K562 (cell line): ENCODE data around the gene TTC16. TPM values are rescaled to one million over a fixed set of nuclear protein-coding genes. Genes with fewer than 3 reads are reported as not detected.

Experiments
- ARID2 ChIP-seq: fragments of 450-650 bp; IDR thresholded peaks from 2 replicates; pipeline ENCODE4 v1.6.1; 2017; ENCODE audit warnings: antibody characterized with exemption, mild to moderate bottlenecking
- ATF7 ChIP-seq: fragments of 450-650 bp; IDR thresholded peaks from 2 replicates; pipeline ENCODE4 v1.7.1; 2014; ENCODE audit warnings: mild to moderate bottlenecking, moderate library complexity
- BRCA1 ChIP-seq, 2 experiments: fragments of 450-650 bp in 1 of 2; sonication (generic) in 1 of 2; formaldehyde crosslinking in 1 of 2; IDR thresholded peaks; 2 replicates each; pipeline versions ENCODE4 v1.5.0 to v1.6.1; 2017 to 2020; ENCODE audit warnings: mild to moderate bottlenecking in 1 of 2, missing genetic modification reagents in 1 of 2
- CHD2 ChIP-seq: IDR thresholded peaks from 2 replicates; pipeline ENCODE4 v1.6.1; 2011; ENCODE audit warnings: low read depth, low read length
- CREB1 ChIP-seq, 2 experiments: sonication (generic) in 1 of 2; formaldehyde crosslinking in 1 of 2; IDR thresholded peaks; 2 replicates each; pipeline versions ENCODE4 v1.6.1 to v1.8.0; 2012 to 2022; ENCODE audit warnings: inconsistent platforms in 1 of 2, mild to moderate bottlenecking in 1 of 2, missing genetic modification reagents in 1 of 2, moderate library complexity in 1 of 2
- HIVEP1 ChIP-seq: fragments of 250-450 bp; sonication (Bioruptor Pico); IDR thresholded peaks from 2 replicates; pipeline ENCODE4 v1.4.0; 2020; ENCODE audit warnings: mild to moderate bottlenecking
- KDM5B ChIP-seq: fragments of 200-600 bp; sonication (generic); IDR thresholded peaks from 2 replicates; pipeline ENCODE4 v1.6.1; 2012; ENCODE audit warnings: low read depth, mild to moderate bottlenecking, moderate library complexity, low read length, control low read depth, inconsistent platforms; ENCODE audit not compliant: insufficient replicate concordance
- NFXL1 ChIP-seq: fragments of 450-650 bp; formaldehyde crosslinking; IDR thresholded peaks from 2 replicates; pipeline ENCODE4 v1.4.0; 2021; ENCODE audit warnings: mild to moderate bottlenecking
- NR2C2 ChIP-seq, 2 experiments: fragments of 200-800 bp in 1 of 2; sonication (Bioruptor generic) in 1 of 2; sonication (generic) in 1 of 2; formaldehyde crosslinking in 1 of 2; IDR thresholded peaks; 2 replicates each; pipeline versions ENCODE4 v1.6.1 to v1.8.0; 2016 to 2022; ENCODE audit warnings: mild to moderate bottlenecking in 1 of 2, missing compliant biosample characterization in 1 of 2, missing genetic modification characterization in 1 of 2, missing genetic modification reagents in 1 of 2
- PML ChIP-seq: IDR thresholded peaks from 2 replicates; pipeline ENCODE4 v1.6.1; 2012; ENCODE audit warnings: low read length, inconsistent platforms
- RBBP5 ChIP-seq: fragments of 200-600 bp; sonication (generic); IDR thresholded peaks from 2 replicates; pipeline ENCODE4 v1.6.1; 2012; ENCODE audit warnings: borderline replicate concordance, mild to moderate bottlenecking, low read length, control low read depth, inconsistent platforms; ENCODE audit not compliant: insufficient read depth, poor library complexity, severe bottlenecking
- RFX1 ChIP-seq: fragments of 450-650 bp; IDR thresholded peaks from 2 replicates; pipeline ENCODE4 v1.6.1; 2016; ENCODE audit warnings: mild to moderate bottlenecking, moderate library complexity
- SAP30 ChIP-seq: fragments of 200-600 bp; sonication (generic); IDR thresholded peaks from 2 replicates; pipeline ENCODE4 v1.6.1; 2012; ENCODE audit warnings: borderline replicate concordance, low read depth, mild to moderate bottlenecking, moderate library complexity, low read length, control low read depth, inconsistent platforms; ENCODE audit not compliant: insufficient read depth, poor library complexity, severe bottlenecking
- SIN3B ChIP-seq: fragments of 450-650 bp; IDR thresholded peaks from 2 replicates; pipeline ENCODE4 v1.6.1; 2017; ENCODE audit warnings: low read depth, mild to moderate bottlenecking, moderate library complexity
- STAG1 ChIP-seq: sonication (generic); formaldehyde crosslinking; IDR thresholded peaks from 2 replicates; pipeline ENCODE4 v1.5.0; 2020; ENCODE audit warnings: missing genetic modification reagents, borderline replicate concordance
- SUPT5H ChIP-seq: fragments of 450-650 bp; IDR thresholded peaks from 2 replicates; pipeline ENCODE4 v1.6.1; 2016
- TOE1 ChIP-seq, 2 experiments: fragments of 450-650 bp in 1 of 2; sonication (generic) in 1 of 2; formaldehyde crosslinking in 1 of 2; IDR thresholded peaks; 2 replicates each; pipeline versions ENCODE4 v1.7.1 to v1.8.0; 2016 to 2022; ENCODE audit warnings: borderline replicate concordance in 2 of 2, mild to moderate bottlenecking in 2 of 2, antibody characterized with exemption in 1 of 2, inconsistent platforms in 1 of 2, low read depth in 1 of 2, missing genetic modification reagents in 1 of 2, moderate library complexity in 1 of 2
- ZNF175 ChIP-seq: fragments of 200-800 bp; sonication (Bioruptor generic); IDR thresholded peaks from 2 replicates; pipeline ENCODE4 v1.6.1; 2016; ENCODE audit warnings: low read depth, mild to moderate bottlenecking, missing genetic modification characterization, missing compliant biosample characterization
- ZNF778 ChIP-seq: fragments of 450-650 bp; formaldehyde crosslinking; IDR thresholded peaks from 2 replicates; pipeline ENCODE4 v1.4.0; 2020; ENCODE audit warnings: mild to moderate bottlenecking, moderate library complexity
- polyA plus RNA-seq, 8 experiments: library from polyadenylated mRNA; depleted of rRNA in 4 of 8; stranded (reverse) in 5 of 8; unstranded in 3 of 8; fragments of >200 nt; fragmentation: Nextera tagmentation in 2 of 8; fragmentation: Illumina TruSeq in 1 of 8; extraction: Ambion mirVana in 2 of 8; extraction: Trizol in 1 of 8; gene quantifications; 2 replicates each; pipeline versions ENCODE4 v1.2.1 to v1.2.3, GENCODE V29; 2011 to 2014; ENCODE audit warnings: inconsistent platforms in 1 of 8, missing spikeins in 1 of 8
- total RNA-seq, 7 experiments: library from RNA; depleted of rRNA in 6 of 7; stranded (reverse); fragments of >200 nt in 6 of 7; fragmentation: Illumina TruSeq in 2 of 7; extraction: Trizol in 2 of 7; gene quantifications; 2 replicates each; pipeline versions ENCODE4 v1.2.1 to v1.2.3, GENCODE V29; 2011 to 2021; ENCODE audit warnings: low replicate concordance in 1 of 7
- TF ChIP-seq, protein P1 (sequence below): fragments of 450-650 bp; IDR thresholded peaks from 2 replicates; pipeline ENCODE4 v1.6.1; 2016; ENCODE audit warnings: missing biosample characterization, missing genetic modification characterization

The TTC16 gene
- total and polyA plus RNA-seq, 9 of the 15 experiments (the other 6 are each of a cell fraction or from before 2014, with no cell fraction given), result 0.11 TPM; not detected in 8

DNA sequence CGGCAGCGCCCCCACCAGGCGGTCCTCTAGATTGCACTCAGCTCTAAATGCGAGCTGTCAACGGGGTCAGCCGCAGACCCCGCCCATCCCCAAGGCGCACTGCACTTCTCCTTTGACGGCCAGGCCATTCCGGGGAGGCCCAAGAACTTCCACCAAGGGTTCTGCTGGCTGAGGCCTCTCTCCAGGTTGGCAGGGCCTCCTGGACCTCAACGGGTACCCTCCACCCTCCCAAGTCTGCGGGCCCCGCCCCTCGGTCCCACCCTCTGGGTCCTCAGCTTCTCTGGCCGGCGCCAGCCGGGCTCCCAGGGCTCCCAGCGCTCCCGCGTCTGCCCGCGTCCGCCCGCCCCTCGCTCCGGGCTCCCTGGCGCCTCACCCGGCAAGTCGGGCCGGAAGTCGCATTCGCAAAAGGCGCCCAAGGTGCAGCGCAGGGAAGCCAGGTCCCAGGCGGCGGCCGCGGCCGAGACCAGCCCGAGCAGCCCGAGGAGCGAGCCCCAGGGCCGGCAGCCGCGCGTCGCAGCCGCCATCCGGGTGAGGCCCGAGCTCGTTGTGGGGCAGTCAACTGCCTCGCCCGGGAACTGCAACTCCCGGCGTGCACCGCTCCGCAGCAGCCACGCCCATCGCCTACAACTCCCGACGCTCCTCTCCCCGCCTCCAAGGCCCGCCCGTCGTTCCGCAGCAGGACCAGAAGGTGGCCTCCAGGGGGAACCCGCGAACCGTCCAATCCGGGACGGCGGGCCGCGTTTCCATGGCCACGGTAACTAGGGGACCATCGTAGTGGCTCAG, 19.1 kb downstream of the TTC16 start, which contains the start of gene TOR2A (continued):
- TF ChIP-seq SAP30 (peak; percentile 79), NR2C2 (CRISPR knock-in tag; IDR thresholded peaks at IDR 0.05) (peak; percentile 65; the same call in 1 of the 2 replicates), NR2C2 (tag; IDR thresholded peaks at IDR 0.05) (peak; percentile 85; the same call in 1 of the 2 replicates), RBBP5 (peak; percentile 30), NFXL1 (no peak), HIVEP1 (CRISPR knock-in tag) (no peak), SIN3B (peak; percentile 69), CHD2 (peak; percentile 42), BRCA1 (IDR thresholded peaks at IDR 0.05) (no peak), BRCA1 (CRISPR knock-in tag; IDR thresholded peaks at IDR 0.05) (peak; percentile 67; the same call in 1 of the 2 replicates), ZNF175 (peak; percentile 81), PML (peak; percentile 66; the same call in 1 of the 2 replicates), TOE1 (IDR thresholded peaks at IDR 0.05; ENCODE audit: borderline replicate concordance) (peak; percentile 70; the same call in 1 of the 2 replicates), TOE1 (CRISPR knock-in tag; IDR thresholded peaks at IDR 0.05; ENCODE audit: borderline replicate concordance, low read depth) (no peak), ARID2 (peak; percentile 93), RFX1 (peak; percentile 99), ATF7 (peak; percentile 73), STAG1 (peak; percentile 95), SUPT5H (peak; percentile 50; the same call in 1 of the 2 replicates), ZNF778 (CRISPR knock-in tag) (no peak), KDM5B (peak; percentile 92), CREB1 (IDR thresholded peaks at IDR 0.05) (peak; percentile 78; the same call in 1 of the 2 replicates), CREB1 (CRISPR knock-in tag; IDR thresholded peaks at IDR 0.05) (peak; percentile 85)
- TF ChIP-seq, protein P1, sequence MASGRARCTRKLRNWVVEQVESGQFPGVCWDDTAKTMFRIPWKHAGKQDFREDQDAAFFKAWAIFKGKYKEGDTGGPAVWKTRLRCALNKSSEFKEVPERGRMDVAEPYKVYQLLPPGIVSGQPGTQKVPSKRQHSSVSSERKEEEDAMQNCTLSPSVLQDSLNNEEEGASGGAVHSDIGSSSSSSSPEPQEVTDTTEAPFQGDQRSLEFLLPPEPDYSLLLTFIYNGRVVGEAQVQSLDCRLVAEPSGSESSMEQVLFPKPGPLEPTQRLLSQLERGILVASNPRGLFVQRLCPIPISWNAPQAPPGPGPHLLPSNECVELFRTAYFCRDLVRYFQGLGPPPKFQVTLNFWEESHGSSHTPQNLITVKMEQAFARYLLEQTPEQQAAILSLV (tag), result no peak
